HepG2 (cell line): ENCODE measurements around the gene ACTL8. TPM values are rescaled to one million over a fixed set of nuclear protein-coding genes. Genes with fewer than 3 reads are reported as not detected.

Experiments used
- ATAC-seq: fragments of 200-7000 bp; cut with Tn5 transposase; 3 replicates; pipeline ENCODE4 v1.9.1; 2020; ENCODE audit warnings: mild to moderate bottlenecking, moderate library complexity
- BruUV-seq: library from RNA; stranded (reverse); fragments of 400-500 nt; replicated peaks from 2 replicates; lab custom pipeline; 2021; lab: Mats Ljungman, UMichigan
- CTCF ChIA-PET: fragments of 300-600 bp; formaldehyde crosslinking; extraction: SDS; loops from one replicate; lab custom pipeline; 2021; ENCODE audit warnings: low total read pairs, inconsistent platforms, low intra/inter-chr PET ratio; lab: Yijun Ruan, JAX
- POLR2A ChIA-PET: fragments of 350-600 bp; sonication (Branson Sonifier 250); formaldehyde crosslinking; loops from one replicate; lab custom pipeline; 2020; ENCODE audit warnings: antibody characterized with exemption, inconsistent platforms; lab: Yijun Ruan, JAX
- DNase-seq: peaks from one replicate; pipeline ENCODE4 v3.0.0-alpha.2; 2015; ENCODE audit warnings: low spot score
- FAIRE-seq: peaks from 3 replicates; lab custom pipeline; 2011; peaks lifted over from hg19 to GRCh38; lab: Jason Lieb, UNC
- H2AFZ ChIP-seq: one replicate; pipeline ENCODE4 v1.6.1; 2011; ENCODE audit warnings: low read length, inconsistent platforms
- H3K27ac ChIP-seq: fragments of 300-600 bp; 3 replicates; pipeline ENCODE4 v1.8.0; 2011; ENCODE audit warnings: mixed run types, mild to moderate bottlenecking, mixed read lengths, low read length, inconsistent platforms; ENCODE audit not compliant: insufficient read depth; ENCODE audit errors: extremely low read length
- H3K27me3 ChIP-seq, 2 experiments: fragments of 200-600 bp in 1 of 2; 2 replicates in 1 of 2; 3 replicates in 1 of 2; pipeline versions ENCODE4 v1.6.0 to v1.8.0; 2011; ENCODE audit warnings: low read length in 2 of 2, mild to moderate bottlenecking in 2 of 2, moderate library complexity in 2 of 2, inconsistent platforms in 1 of 2; ENCODE audit not compliant: insufficient read depth in 2 of 2, control insufficient read depth in 1 of 2
- H3K36me3 ChIP-seq, 2 experiments: fragments of 200-600 bp in 1 of 2; replicated peaks in 1 of 2; 2 replicates in 1 of 2; 3 replicates in 1 of 2; pipeline versions ENCODE4 v1.5.1 to v1.8.0; 2011; ENCODE audit warnings: low read length in 2 of 2, inconsistent platforms in 1 of 2; ENCODE audit not compliant: insufficient read depth in 2 of 2, control insufficient read depth in 1 of 2
- H3K4me1 ChIP-seq: 2 replicates; pipeline ENCODE4 v1.5.1; 2012; ENCODE audit warnings: low read length, inconsistent platforms; ENCODE audit not compliant: insufficient read depth
- H3K4me2 ChIP-seq: 2 replicates; pipeline ENCODE4 v1.6.0; 2011; ENCODE audit warnings: low read depth, low read length, inconsistent platforms
- H3K4me3 ChIP-seq, 3 experiments: fragments of 200-600 bp in 1 of 3; sonication (generic), shearing (Covaris generic) in 1 of 3; replicated peaks in 1 of 3; 2 replicates each; pipeline ENCODE4 v1.5.1; 2011 to 2016; ENCODE audit warnings: low read length in 3 of 3, inconsistent platforms in 2 of 3, low read depth in 2 of 3, mild to moderate bottlenecking in 2 of 3, control low read depth in 1 of 3, mixed read lengths in 1 of 3; ENCODE audit not compliant: insufficient read depth in 1 of 3
- H3K79me2 ChIP-seq: one replicate; pipeline ENCODE4 v1.6.1; 2011; ENCODE audit warnings: low read length, inconsistent platforms; ENCODE audit not compliant: insufficient read depth
- H3K9ac ChIP-seq: 2 replicates; pipeline ENCODE4 v1.6.0; 2011; ENCODE audit warnings: mild to moderate bottlenecking, low read depth, low read length, inconsistent platforms; ENCODE audit not compliant: insufficient read depth
- H3K9me3 ChIP-seq: 2 replicates; pipeline ENCODE4 v1.5.1; 2012; ENCODE audit warnings: mild to moderate bottlenecking, low read length
- H4K20me1 ChIP-seq: 2 replicates; pipeline ENCODE4 v1.6.0; 2011; ENCODE audit warnings: inconsistent platforms, mild to moderate bottlenecking, low read length, moderate library complexity; ENCODE audit not compliant: insufficient read depth
- CHCHD3 ChIP-seq: sonication (generic); formaldehyde crosslinking; IDR thresholded peaks from 2 replicates; pipeline ENCODE4 v1.8.0; 2022; ENCODE audit warnings: mild to moderate bottlenecking, missing genetic modification reagents, moderate library complexity
- CTCF ChIP-seq: sonication (generic); formaldehyde crosslinking; IDR thresholded peaks from 2 replicates; pipeline ENCODE4 v1.5.0; 2020; ENCODE audit warnings: mild to moderate bottlenecking, missing genetic modification reagents, moderate library complexity
- FOXA3 ChIP-seq: IDR thresholded peaks from 2 replicates; pipeline ENCODE4 v1.6.1; 2016; ENCODE audit warnings: missing genetic modification reagents, missing compliant biosample characterization
- GPBP1L1 ChIP-seq: sonication (generic); formaldehyde crosslinking; IDR thresholded peaks from 2 replicates; pipeline ENCODE4 v1.5.0; 2020; ENCODE audit warnings: mild to moderate bottlenecking, missing genetic modification reagents
- HOXD1 ChIP-seq: sonication (generic); formaldehyde crosslinking; IDR thresholded peaks from 2 replicates; pipeline ENCODE4 v1.5.0; 2020; ENCODE audit warnings: missing genetic modification reagents
- MBD4 ChIP-seq: IDR thresholded peaks from 2 replicates; pipeline ENCODE4 v1.6.1; 2012; ENCODE audit warnings: low read length, inconsistent platforms, borderline replicate concordance
- MEIS2 ChIP-seq: sonication (generic); formaldehyde crosslinking; IDR thresholded peaks from 2 replicates; pipeline ENCODE4 v1.9.0; 2021; ENCODE audit warnings: mild to moderate bottlenecking, missing genetic modification reagents
- PHF5A ChIP-seq: IDR thresholded peaks from one replicate; pipeline ENCODE4 v1.6.1; 2018; ENCODE audit warnings: low read depth, missing genetic modification reagents; ENCODE audit not compliant: unreplicated experiment
- RAD51 ChIP-seq: fragments of 450-650 bp; IDR thresholded peaks from 2 replicates; pipeline ENCODE4 v1.6.1; 2016; ENCODE audit warnings: borderline replicate concordance
- SIN3B ChIP-seq: fragments of 150-350 bp; IDR thresholded peaks from 2 replicates; pipeline ENCODE4 v1.6.1; 2014; ENCODE audit warnings: low read length
- YY1 ChIP-seq: IDR thresholded peaks from 2 replicates; pipeline ENCODE4 v1.6.1; 2011; ENCODE audit warnings: low read length, low read depth, moderate library complexity, mild to moderate bottlenecking; ENCODE audit not compliant: insufficient read depth, insufficient replicate concordance
- ZNF10 ChIP-seq: sonication (generic); formaldehyde crosslinking; IDR thresholded peaks from 2 replicates; pipeline ENCODE4 v1.4.0; 2020; ENCODE audit warnings: mild to moderate bottlenecking, low read depth, missing genetic modification reagents, borderline replicate concordance
- ZNF124 ChIP-seq: sonication (generic); formaldehyde crosslinking; IDR thresholded peaks from 2 replicates; pipeline ENCODE4 v1.4.0; 2020; ENCODE audit warnings: missing genetic modification reagents
- ZNF230 ChIP-seq: sonication (generic); formaldehyde crosslinking; IDR thresholded peaks from 2 replicates; pipeline ENCODE4 v1.4.0; 2020; ENCODE audit warnings: mild to moderate bottlenecking, missing genetic modification reagents
- ZNF232 ChIP-seq: sonication (generic); formaldehyde crosslinking; IDR thresholded peaks from 2 replicates; pipeline ENCODE4 v1.4.0; 2020; ENCODE audit warnings: missing genetic modification reagents, borderline replicate concordance
- ZNF607 ChIP-seq: sonication (generic); formaldehyde crosslinking; IDR thresholded peaks from 2 replicates; pipeline ENCODE4 v1.5.1; 2020; ENCODE audit warnings: missing genetic modification reagents, mild to moderate bottlenecking, borderline replicate concordance
- ZNF75D ChIP-seq: sonication (generic); formaldehyde crosslinking; IDR thresholded peaks from 2 replicates; pipeline ENCODE4 v1.8.1; 2023; ENCODE audit warnings: missing genetic modification reagents, mild to moderate bottlenecking, borderline replicate concordance
- ZSCAN29 ChIP-seq: sonication (generic); formaldehyde crosslinking; conservative IDR thresholded peaks from 2 replicates; pipeline ENCODE4 v1.4.0; 2020; ENCODE audit warnings: mild to moderate bottlenecking, missing genetic modification reagents
- WGBS: methylation state at CpG from one replicate; pipeline ENCODE4 v1.1.6; 2017; ENCODE audit warnings: low lambda C conversion rate; 5-methylcytosine and 5-hydroxymethylcytosine counted together
- in situ Hi-C: cut with HindIII; loops from 2 replicates; pipeline ENCODE4 v1.10.0; 2017; ENCODE audit warnings: low pct_unique_long_range_greater_than_20kb; ENCODE audit not compliant: extremely low pct_ligation_motif_present
- intact Hi-C: fragments of 100-400 bp; cut with micrococcal nuclease; formaldehyde crosslinking; loops from one replicate; pipeline ENCODE4 v1.10.0; 2022; ENCODE audit not compliant: unreplicated experiment
- polyA plus RNA-seq, 8 experiments: library from polyadenylated mRNA; depleted of rRNA in 3 of 8; stranded (reverse) in 7 of 8; unstranded in 1 of 8; fragments of >200 nt; fragmentation: Illumina TruSeq in 4 of 8; extraction: Trizol in 4 of 8; gene quantifications; 2 replicates each; pipeline versions ENCODE4 v1.2.1 to v1.2.3, GENCODE V29; 2011 to 2016; ENCODE audit warnings: low read depth in 4 of 8, missing spikeins in 1 of 8, mixed read lengths in 1 of 8; ENCODE audit not compliant: insufficient read depth in 1 of 8
- total RNA-seq, 5 experiments: library from RNA; depleted of rRNA; stranded (reverse); fragments of >200 nt; fragmentation: Illumina TruSeq; extraction: Trizol; gene quantifications; 2 replicates each; pipeline ENCODE4 v1.2.3, GENCODE V29; 2016; ENCODE audit warnings: low read depth in 1 of 5

ACTL8 gene
- total and polyA plus RNA-seq, 2 of the 13 experiments (the other 11 are each of a cell fraction or from before 2014, with no cell fraction given), result 0.09 to 0.64 TPM

- intact Hi-C loops, result no loop called here
- Histone ChIP-seq H3K27me3 (peaks cover 0 to 4% of the 10 kb centered on the region in 2 experiments; a peak in 1 of 5 replicates), H3K79me2 (no peaks in the 10 kb centered on the region), H3K9me3 (no peaks in the 10 kb centered on the region), H3K27ac (no peak overlapping the region), H3K4me2 (no peak overlapping the region), H3K4me3 (no peak overlapping the region), H3K4me1 (no peaks in the 10 kb centered on the region), H4K20me1 (no peaks in the 10 kb centered on the region), H3K9ac (no peak overlapping the region), H3K36me3 (no peaks in the 10 kb centered on the region), H2AFZ (no peak overlapping the region)
- CTCF ChIA-PET, result no interaction called here
- TF ChIP-seq ZNF232 (no peak), ZSCAN29 (no peak), HOXD1 (no peak), GPBP1L1 (CRISPR knock-in tag) (no peak), CHCHD3 (CRISPR knock-in tag) (no peak), ZNF75D (no peak), MBD4 (no peak)
- in situ Hi-C loops, result no loop called here
- DNase-seq (no peak), ATAC-seq (no peak), FAIRE-seq (no peak)
- POLR2A ChIA-PET, result no interaction called here
- WGBS, result 19% methylated on average over 2 of the region's 4 CpGs
- BruUV-seq, result no TSS peak
These were observed 90.5 kb downstream of the ACTL8 start for GRCh38 chr1:17845583-17845982.

GRCh38 chr1:17846341-17846740 lies 91.2 kb downstream of the ACTL8 start:
- 4% methylated on average over 2 of the region's 3 CpGs for WGBS
- no peaks in the 10 kb centered on the region for H3K4me1 ChIP-seq
- DNase-seq (no peak), ATAC-seq (no peak), FAIRE-seq (no peak)
- intact Hi-C loops, result no loop called here
- no peaks in the 10 kb centered on the region for H3K36me3 ChIP-seq
- ChIA-PET CTCF (no interaction called here), POLR2A (no interaction called here)
- no peak overlapping the region for H3K27ac ChIP-seq
- H3K4me3 ChIP-seq, result no peak overlapping the region
- no peak overlapping the region for H3K9ac ChIP-seq
- no peak overlapping the region for H2AFZ ChIP-seq
- no peaks in the 10 kb centered on the region for H3K9me3 ChIP-seq
- no peaks in the 10 kb centered on the region for H4K20me1 ChIP-seq
- H3K79me2 ChIP-seq, result no peaks in the 10 kb centered on the region
- no peak overlapping the region for H3K4me2 ChIP-seq
- H3K27me3 ChIP-seq, result peaks cover 0 to 6% of the 10 kb centered on the region in 2 experiments; a peak in 2 of 5 replicates
- no TSS peak for BruUV-seq
- in situ Hi-C loops, result no loop called here
- TF ChIP-seq RAD51, result no peak
- no peak for TF ChIP-seq SIN3B
- TF ChIP-seq ZNF607, result no peak
- no peak for TF ChIP-seq CTCF (CRISPR knock-in tag)
- no peak for TF ChIP-seq FOXA3 (CRISPR knock-in tag)
- TF ChIP-seq PHF5A, result no peak
- no peak for TF ChIP-seq ZNF10 (CRISPR knock-in tag)
- TF ChIP-seq YY1, result no peak
- TF ChIP-seq MEIS2 (CRISPR knock-in tag), result no peak
- TF ChIP-seq ZNF230 (CRISPR knock-in tag), result no peak
- TF ChIP-seq ZNF124 (CRISPR knock-in tag), result no peak
